NOMO-1 treated with DMSO at 0.1 percent for 48 hours (cell line): Measurements from ENCODE around the gene PPIF.

Experiments used
- DNase-seq: peaks from one replicate; lab custom pipeline; 2025; ENCODE audit not compliant: unreplicated experiment; lab: John Stamatoyannopoulos, UW

Gene PPIF

DNA sequence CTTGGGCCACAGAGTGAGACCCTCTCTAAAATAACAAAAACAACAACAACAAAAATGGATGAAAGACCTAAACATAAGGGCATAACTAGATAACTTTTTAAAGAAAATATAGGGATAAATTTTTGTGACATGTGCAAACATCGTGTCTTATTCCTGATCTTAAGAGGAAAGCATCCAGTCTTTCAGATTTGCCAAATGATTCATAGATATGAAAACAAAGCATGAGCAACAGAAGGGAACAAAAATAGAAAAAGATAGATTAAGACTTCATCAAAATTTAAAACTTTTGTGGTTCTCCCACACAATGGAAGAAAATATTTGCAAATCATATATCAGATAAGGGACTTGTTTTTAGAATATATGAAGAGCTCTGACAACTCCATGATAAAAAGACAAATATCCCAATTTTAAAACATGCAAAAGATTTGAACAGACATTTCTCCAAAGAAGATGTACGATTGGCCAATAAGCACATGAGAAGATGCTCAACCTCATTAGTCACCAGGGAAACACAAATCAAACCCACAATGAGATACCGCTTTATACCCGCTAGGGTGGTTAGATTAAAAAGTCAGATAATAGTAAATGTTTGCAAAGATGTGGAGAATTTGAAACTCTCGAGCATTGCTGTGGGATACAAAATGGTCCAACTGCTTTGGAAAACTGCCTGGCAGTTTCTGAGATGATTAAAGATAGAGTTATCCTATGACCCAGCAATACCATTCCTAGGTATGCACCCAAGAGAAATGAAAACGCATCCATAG, 20.3 kb downstream of the PPIF start:
- no peak for DNase-seq

DNA sequence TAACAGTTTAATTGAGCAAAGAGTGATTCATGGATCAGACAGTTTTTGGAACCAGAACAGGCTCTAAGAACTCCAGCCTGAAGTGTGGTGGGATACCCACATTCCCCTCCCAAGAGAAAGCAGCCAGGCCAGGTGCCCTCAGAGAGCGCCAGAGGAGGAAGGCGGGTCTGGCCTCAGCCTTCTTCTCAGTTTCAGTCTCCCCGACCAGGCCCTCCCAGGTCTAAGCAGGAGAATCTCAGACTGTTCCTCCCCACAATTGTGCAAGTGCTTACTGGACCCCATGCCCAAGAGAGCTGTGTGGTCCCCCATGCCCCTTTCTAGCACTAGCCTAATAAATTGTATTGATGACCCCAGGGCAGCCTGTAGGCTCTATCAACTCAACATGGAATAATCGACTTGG, 25.6 kb downstream of the PPIF start:
- no peak for DNase-seq

DNA sequence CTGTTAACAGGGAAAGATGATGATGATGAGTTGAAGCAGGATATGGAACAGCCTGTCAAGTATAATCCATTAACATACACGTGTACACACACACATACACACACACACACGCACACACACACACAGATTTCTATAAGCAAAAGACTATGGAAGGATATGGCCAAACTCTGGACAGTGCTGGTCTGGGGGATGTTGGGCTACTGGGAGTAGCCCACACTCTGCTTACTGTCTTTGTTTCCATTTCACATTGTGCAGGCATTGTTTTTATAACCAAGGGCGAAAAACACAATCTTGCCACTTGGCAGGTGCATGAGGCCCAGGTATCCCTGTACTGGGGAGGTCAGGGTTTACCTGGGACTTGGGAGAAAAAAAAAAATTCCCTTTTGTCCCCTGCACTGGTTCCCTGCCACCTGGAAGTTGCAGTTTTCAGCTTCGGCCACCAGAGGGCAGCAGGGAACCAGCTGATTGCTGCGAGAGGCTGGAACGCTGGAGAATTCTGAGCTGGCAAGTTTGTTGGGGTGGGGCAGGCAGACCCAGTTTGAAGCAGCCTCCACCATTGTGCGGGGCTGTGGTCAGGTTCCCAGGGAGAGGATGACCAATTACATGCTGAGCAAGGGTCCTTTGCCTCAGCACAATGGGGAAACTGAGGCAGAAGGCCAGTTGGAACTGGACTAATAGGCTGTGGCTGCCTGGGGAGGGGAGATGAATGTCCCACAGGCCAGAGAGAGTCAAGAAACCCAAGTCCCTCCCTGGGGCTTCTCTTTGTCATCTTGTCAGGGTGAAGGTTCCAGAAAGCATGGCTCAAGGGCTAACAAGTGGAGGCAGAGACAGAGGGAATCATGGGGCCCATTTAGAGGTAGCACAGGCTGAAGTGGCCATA, 27.3 kb downstream of the PPIF start:
- DNase-seq = peak; percentile 12

DNA sequence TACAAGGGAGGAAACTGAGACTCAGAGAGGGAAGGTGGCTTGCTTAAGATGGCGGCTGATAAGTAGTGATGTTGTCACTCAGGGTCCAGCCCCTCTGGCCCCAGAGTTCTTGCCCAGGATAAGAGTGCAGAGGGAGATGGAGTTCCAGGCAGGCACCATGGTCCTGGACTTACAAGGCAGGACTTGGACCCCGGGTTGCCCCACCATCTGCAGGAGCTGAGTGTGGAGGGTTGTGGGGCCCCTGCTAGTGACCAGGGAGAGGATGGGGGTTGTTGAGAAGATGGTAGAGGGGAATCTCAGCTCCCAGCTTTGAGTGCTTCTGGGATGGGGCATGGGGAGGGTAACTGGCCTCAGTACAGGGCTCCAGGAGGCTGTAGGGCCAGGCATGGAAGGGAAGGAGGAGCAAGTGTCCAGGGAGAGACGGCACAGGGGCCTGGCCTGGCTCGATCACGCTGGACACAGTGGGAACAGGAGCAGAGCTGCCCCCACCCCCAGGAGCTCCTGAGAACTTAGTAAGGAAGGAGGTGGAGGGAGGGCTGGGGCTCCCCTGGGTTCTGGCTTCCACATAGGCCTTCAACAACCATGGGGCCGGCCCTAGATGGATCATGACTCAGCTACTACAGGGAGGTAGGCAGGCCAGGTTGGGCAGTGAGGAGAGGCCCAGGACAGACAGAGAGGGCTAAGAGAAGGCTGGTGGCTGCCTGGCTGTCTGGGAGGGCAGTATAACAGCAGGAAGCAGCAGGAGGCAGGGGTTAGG, 28.2 kb downstream of the PPIF start:
- DNase-seq = no peak

DNA sequence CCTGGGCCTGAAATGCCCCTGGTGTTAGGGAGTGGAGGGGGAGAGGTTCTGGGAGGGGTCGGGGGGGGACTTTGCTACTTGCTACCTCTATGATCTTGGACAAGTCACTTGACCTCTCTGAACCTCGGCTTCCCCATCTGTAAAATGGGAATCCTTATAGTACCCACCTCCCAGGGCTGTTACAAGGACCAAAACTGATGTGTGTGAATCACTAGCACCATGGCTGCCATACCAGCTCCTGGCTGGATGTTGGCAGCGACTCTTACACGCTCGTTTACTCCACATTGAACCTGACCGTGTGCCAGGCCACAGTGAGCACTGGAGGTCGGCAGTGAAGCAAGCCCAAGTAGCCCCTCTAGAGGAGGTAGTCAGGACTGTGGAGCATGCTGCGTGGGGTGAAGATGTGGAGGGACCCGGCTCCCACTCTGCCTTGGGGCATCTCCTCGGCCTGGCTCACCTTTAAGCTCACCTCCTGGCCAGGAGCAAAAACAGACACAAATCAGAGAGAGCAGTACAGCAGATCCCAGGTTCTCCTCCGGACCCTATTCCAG, 28.9 kb downstream of the PPIF start:
- no peak for DNase-seq

DNA sequence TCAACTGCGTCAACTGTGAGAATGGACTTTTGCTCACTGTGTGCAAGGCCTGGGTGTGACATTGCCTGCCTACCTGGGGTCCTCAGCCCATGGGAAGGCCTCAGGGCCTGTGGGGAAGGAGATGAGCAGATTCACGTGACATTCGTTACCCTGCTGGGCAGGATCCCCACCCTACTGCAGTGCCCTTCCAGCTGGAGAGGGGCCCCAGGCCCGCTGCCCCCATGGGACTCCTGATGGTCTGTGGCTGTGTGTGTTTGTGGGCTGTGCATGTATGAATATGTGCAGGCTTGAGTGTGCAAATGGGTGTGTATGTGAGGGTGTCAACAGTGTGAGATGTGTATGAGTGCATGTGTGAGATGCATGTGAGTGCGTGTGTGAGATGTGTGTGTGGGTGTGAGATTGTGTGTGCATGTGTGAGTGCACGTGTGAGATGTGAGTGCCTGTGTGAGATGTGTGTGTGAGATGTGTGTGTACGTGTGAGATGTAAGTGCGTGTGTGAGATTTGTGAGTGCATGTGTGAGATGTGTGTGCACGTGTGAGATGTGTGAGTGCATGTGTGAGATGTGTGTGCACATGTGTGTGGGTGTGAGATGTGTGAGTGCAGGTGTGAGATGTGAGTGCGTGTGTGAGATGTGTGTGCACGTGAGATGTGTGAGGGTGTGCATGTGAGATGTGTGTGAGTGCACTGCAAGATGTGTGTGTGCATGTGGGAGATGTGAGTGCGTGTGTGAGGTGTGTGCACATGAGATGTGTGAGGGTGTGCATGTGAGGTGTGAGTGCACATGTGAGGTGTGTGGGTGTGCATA, 29.7 kb downstream of the PPIF start:
- DNase-seq = no peak

DNA sequence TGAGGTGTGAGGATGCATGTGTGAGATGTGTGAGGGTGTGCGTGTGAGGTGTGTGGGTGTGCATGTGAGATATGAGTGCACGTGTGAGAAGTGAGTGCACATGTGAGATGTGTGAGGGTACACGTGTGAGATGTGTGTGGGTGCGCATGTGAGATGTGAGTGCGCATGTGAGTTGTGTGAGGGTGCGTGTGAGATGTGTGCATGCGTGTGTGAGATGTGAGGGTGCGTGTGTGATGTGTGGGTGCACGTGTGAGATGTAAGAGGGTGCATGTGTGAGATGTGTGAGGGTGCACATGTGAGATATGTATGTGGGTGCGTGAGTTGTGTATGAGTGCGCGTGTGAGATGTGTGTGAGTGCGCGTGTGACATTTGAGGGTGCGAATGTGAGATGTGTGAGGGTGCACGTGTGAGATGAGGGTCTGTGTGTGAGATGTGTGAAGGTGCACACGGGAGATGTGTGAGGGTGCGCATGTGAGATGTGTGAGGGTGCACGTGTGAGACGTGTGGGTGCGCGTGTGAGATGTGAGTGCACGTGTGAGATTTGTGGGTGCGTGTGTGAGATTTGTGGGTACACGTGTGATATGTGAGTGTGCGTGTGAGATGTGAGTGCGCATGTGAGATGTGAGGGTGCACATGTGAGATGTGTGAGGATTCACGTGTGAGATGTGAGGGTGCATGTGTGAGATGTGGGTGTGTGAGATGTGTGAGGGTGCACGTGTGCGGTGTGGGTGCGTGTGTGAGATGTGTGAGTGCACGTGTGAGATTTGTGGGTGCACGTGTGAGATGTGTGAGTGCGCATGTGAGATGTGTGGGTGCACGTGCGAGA, 30.5 kb downstream of the PPIF start:
- DNase-seq = no peak

DNA sequence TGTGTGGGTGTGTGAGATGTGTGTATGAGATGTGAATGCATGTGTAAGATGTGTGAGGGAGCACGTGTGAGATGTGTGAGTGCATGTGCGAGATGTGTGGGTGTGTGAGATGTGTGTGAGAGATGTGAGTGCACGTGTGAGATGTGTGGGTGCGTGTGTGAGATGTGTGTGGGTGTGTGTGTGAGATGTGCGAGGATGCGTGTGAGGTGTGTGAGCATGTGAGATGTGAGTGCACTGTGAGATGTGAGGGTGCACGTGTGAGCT, 31.0 kb downstream of the PPIF start:
- DNase-seq = no peak

DNA sequence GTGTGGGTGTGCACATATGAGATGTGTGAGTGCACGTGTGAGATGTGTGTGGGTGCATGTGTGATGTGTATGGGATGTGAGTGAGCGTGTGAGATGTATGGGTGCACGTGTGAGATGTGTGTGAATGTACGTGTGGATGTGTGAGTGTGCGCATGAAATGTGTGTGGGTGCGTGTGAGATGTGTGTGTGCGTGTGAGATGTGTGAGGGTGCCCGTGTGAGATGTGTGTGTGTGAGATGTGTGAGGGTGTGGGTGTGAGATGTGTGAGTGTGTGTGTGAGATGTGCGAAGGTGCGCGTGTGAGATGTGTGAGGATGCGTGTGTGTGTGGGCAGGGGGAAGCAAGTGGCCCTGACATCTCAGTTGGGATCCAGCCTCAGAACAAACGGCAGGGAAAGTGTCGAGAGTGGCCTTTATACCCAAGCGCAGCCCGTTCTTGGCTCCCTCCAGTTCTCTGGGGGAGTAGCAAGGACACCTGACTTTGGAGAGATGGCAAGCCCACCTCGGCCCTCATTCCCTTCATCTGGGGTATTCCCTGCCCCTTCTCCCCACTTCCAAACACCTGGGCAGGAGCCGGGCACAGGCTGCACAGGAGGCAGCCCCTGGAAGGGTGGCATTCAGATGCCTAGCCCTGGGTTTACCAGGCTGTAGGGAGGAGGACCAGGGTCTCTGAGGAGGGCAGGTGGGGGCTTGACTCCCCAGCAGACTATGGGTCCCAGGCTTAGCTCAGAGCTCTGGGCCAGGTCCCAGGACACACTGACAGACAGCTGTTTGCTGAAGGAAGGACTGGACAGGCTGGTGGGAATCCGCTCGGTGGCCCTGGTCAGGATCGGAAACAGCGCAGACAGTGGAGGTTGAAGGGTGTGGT, 31.6 kb downstream of the PPIF start:
- no peak for DNase-seq

DNA sequence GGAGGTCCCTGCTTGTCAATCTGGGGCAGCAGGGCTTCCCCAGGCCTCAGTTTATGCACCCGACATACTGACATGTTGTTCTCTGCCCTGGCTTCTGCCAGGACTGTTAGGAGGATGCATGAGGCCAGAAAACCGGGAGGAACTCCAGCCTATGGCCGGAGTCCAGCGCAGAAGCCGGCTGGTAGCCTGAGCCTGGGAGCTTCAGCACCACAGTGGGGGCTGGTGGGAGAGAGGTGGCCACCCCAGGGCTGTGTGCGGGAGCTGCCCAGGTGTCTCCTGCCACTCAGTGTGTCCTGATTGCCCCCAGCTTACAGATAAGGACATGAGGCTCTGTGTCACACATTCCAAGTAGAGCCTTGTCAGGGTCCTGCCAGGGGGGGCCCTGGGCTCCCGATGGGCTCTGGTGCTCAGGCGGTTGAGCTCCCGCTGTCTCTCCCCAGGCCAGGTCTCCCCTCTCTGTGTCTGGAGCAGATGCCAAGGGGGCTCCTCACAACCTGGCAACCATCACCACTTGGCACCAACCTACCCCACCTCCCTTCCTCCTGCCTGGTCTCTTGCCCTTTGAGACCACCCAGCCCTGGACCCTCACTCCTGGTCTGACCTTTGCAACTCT, 32.3 kb downstream of the PPIF start:
- DNase-seq = no peak

DNA sequence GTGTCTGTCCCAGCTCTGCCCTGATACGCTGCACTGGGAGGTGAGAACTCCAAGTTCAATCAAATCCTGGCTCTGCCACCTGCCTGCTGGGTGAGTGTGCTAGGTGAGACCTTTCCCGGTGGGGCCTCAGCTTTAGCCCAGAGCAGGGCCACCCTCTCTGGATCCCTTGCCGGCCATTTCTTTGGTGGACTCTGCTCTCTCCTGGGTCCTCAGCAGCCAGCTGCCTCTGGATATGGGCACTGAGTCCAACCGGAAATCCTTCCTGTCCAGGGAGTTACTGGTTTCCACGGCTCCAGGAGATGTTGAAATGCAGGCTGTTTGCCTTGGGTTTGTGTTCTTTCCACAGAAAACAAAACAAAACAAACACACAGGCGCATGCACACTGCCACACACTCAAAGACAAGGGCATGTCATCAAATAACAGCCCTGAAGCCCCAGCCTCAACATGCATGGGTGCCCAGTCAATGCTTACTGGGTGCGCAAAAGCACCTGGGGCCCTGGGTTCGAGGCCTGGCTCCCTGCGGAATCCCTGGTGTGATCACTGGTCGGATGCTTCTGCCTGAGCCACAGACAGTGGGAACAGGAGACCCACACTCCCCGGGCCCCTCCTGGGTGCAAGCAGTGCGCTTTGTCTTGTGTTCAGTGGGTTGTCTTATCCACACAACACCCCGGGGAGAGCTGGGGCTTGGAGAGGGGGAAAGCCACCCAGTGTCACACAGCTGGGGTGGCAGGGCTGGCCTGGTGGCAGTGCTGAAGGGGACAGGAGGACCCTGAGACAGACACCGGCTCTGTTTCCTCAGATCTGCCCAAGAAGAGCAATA, 33.1 kb downstream of the PPIF start:
- no peak for DNase-seq

DNA sequence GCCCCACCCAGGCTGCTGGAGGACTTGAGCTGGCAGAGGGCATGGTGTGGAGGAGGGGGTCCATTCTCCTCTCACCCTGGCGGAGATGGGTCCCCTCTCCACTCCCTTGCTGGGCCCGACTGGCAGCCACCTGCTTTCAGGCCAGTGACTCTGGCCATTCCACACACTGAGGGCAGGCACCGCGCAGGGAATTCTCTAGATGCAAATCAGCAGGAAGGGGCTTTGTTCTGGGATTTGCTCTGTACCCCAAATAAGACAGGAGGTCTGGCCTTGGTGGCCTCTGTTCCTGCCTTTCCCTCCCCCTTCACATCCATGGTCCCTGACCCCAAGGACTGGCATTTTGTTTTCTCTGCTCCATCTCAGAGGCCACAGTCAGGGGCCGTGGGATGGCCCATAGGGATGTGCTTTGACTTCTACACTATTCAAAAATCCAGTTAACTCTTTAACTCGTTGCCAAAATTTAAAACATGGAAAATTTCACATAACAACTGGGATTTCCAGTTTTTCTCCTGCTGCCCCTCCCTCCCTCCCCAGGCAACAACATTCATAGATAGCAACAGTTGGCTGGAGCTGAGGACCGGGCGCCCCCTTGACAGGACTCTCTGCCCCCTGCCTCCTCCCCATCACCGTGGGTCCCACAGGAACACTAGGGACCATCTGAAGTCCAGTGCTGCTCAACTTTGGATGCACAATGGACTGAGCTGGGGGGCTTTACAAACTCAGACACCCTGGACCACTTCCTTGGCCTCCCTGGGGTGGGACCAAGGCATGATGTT, 33.9 kb downstream of the PPIF start:
- DNase-seq = no peak

DNA sequence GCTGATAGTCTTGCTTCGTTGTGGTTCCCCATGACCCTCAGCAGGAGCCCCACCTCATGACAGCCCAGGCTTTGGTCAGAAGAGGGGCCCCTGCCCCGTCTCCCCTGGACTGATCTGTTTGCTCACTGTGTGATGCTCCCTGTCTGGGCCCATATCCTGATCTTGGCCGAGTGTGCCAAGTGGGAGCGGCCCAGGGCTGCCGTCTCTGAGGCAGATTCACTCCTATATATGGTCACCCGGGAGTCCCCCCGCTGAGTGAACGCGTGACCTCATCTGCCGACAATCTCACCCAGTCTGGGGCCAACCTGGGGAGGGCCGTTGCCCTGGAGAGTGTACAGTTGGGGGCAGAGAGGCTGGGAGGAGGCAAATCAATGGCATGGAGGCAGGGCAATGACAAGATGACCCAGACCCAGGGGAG, 34.5 kb downstream of the PPIF start:
- no peak for DNase-seq

DNA sequence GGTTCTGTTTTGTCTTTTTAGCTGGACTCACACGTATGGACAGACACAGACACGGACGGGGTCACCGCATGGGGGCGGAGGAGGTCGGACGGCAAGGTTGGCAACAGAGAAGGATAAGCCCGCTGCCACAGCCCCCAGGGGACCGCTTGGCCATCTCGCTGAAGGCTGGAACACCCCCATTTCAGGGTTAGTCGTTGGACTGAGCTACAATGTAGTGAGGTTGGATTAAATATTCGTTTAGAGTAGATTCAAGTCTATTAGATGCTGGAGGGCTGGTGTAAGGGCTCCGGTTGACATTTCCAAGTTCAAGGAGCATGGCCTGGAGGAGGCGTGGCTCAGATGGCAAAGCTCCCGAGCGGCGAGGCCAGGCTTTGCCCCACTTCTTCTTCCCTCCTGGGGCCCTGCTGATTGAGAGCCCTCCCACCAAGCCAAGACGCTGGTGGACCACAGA, 35.2 kb downstream of the PPIF start:
- DNase-seq = no peak

DNA sequence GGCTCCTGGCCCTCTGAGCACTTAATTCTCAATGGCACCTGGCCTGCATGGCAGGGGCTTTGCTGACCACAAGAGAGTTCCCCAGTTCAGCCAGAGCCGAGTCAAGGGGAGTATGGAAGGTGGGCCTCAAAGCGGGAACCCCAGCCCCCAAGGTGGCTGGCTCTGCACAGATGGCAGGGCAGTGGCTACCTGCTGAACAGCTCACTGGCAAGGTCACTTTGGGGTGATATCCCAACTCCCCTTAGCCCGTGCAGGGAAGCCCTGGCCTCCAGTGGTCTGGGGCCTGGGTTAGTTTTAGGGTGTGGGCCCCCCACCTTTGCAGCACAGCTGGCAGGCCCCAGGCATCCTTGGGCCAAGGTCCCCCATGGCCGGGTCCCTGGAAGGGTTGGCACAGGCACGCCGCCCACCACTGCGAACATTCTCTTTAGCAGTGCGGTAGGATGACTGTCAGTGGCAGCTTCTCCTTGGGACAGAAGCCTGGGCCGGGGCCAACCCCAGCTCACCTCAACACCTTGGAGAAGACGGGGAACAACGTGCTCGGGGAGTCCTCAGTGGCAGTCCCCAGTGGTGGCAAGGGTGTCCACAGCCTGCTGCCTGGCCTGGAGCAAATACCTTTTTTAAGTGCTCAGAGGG, 36.8 kb downstream of the PPIF start:
- DNase-seq = no peak

DNA sequence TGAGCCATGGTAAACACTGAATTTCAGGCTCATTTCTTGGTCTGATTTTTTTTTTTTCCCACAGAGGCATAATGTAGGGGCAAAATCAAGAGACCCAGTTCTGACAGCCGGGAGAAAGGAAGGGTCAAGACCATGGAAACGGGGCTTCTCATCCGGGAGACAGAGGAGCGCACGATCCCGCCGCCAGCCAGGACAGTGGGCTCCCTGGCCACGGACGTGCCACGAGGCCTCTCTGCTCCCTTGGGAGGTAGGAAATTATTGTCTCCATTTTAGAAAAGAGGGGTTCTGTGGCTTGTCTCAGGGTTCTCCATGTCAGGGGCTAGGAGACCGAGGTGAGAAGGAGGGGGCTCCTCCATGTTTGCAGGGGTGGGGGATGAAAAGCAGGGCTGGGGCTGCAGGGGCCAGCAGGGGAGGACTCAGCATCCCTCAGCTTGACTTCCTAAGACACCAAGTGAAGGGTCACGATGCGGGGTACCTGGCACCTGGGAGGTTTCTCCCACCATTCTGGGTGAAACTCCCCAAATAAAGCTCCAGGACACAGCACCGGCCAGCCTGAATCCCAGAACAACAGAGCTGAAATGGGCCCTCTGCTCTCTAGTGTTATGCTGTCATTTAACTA, 37.6 kb downstream of the PPIF start:
- DNase-seq = no peak
